HepG2 (cell line): ENCODE measurements around the gene CD248. TPM values are rescaled to one million over a fixed set of nuclear protein-coding genes. Genes with fewer than 3 reads are reported as not detected.

Source experiments
- ASH2L ChIP-seq: fragments of 300-600, 200-600 bp; sonication (generic); IDR thresholded peaks from 2 replicates; pipeline ENCODE4 v1.7.0; 2017; ENCODE audit warnings: low read depth, mild to moderate bottlenecking, moderate library complexity, mixed read lengths, low read length; ENCODE audit not compliant: insufficient read length
- CERS6 ChIP-seq: sonication (generic); formaldehyde crosslinking; IDR thresholded peaks from 2 replicates; pipeline ENCODE4 v1.5.0; 2020; ENCODE audit warnings: missing genetic modification reagents
- FOXK1 ChIP-seq: sonication (generic); formaldehyde crosslinking; IDR thresholded peaks from 2 replicates; pipeline ENCODE4 v1.4.0; 2020; ENCODE audit warnings: low read depth, missing genetic modification reagents, borderline replicate concordance
- FOXM1 ChIP-seq: sonication (generic); formaldehyde crosslinking; IDR thresholded peaks from 2 replicates; pipeline ENCODE4 v1.5.0; 2020; ENCODE audit warnings: missing genetic modification reagents
- GPN1 ChIP-seq: sonication (generic); formaldehyde crosslinking; IDR thresholded peaks from 2 replicates; pipeline ENCODE4 v1.5.1; 2020; ENCODE audit warnings: missing genetic modification reagents, borderline replicate concordance
- GTF3A ChIP-seq: sonication (generic); formaldehyde crosslinking; conservative IDR thresholded peaks from 2 replicates; pipeline ENCODE4 v1.4.0; 2020; ENCODE audit warnings: mild to moderate bottlenecking, missing genetic modification reagents
- NCOA5 ChIP-seq: sonication (generic); formaldehyde crosslinking; IDR thresholded peaks from 2 replicates; pipeline ENCODE4 v1.4.0; 2020; ENCODE audit warnings: missing genetic modification reagents
- NKX3-1 ChIP-seq: sonication (generic); formaldehyde crosslinking; IDR thresholded peaks from 2 replicates; pipeline ENCODE4 v1.5.0; 2020; ENCODE audit warnings: missing genetic modification reagents
- NRL ChIP-seq: sonication (generic); formaldehyde crosslinking; IDR thresholded peaks from 2 replicates; pipeline ENCODE4 v1.5.0; 2020; ENCODE audit warnings: missing genetic modification reagents, mild to moderate bottlenecking, moderate library complexity, borderline replicate concordance
- PRDM4 ChIP-seq: sonication (generic); formaldehyde crosslinking; IDR thresholded peaks from 2 replicates; pipeline ENCODE4 v1.9.0; 2021; ENCODE audit warnings: missing genetic modification reagents, borderline replicate concordance
- PRPF4 ChIP-seq: fragments of 200-400 bp; formaldehyde crosslinking; IDR thresholded peaks from 2 replicates; pipeline ENCODE4 v1.6.1; 2016; ENCODE audit warnings: low read length, low read depth; ENCODE audit not compliant: poor library complexity, severe bottlenecking
- RBM39 ChIP-seq: fragments of 200-400 bp; formaldehyde crosslinking; IDR thresholded peaks from one replicate; pipeline ENCODE4 v1.6.1; 2018; ENCODE audit warnings: antibody characterized with exemption, mild to moderate bottlenecking, low read depth, low read length; ENCODE audit not compliant: poor library complexity, severe bottlenecking
- RFX3 ChIP-seq: IDR thresholded peaks from 2 replicates; pipeline ENCODE4 v1.6.1; 2016; ENCODE audit warnings: missing biosample characterization, missing genetic modification reagents
- SNAPC2 ChIP-seq: sonication (generic); formaldehyde crosslinking; IDR thresholded peaks from 2 replicates; pipeline ENCODE4 v1.8.1; 2022; ENCODE audit warnings: mild to moderate bottlenecking, missing genetic modification reagents
- SRY ChIP-seq: sonication (generic); formaldehyde crosslinking; IDR thresholded peaks from 2 replicates; pipeline ENCODE4 v1.8.0; 2022; ENCODE audit warnings: mild to moderate bottlenecking, missing genetic modification reagents
- TEF ChIP-seq: sonication (generic); formaldehyde crosslinking; IDR thresholded peaks from 2 replicates; pipeline ENCODE4 v1.5.0; 2020; ENCODE audit warnings: missing genetic modification reagents
- ZIK1 ChIP-seq: sonication (generic); formaldehyde crosslinking; IDR thresholded peaks from 2 replicates; pipeline ENCODE4 v1.5.0; 2020; ENCODE audit warnings: mild to moderate bottlenecking, low read depth, missing genetic modification reagents, borderline replicate concordance
- ZNF10 ChIP-seq: sonication (generic); formaldehyde crosslinking; IDR thresholded peaks from 2 replicates; pipeline ENCODE4 v1.4.0; 2020; ENCODE audit warnings: mild to moderate bottlenecking, low read depth, missing genetic modification reagents, borderline replicate concordance
- ZNF274 ChIP-seq: sonication (generic); formaldehyde crosslinking; IDR thresholded peaks from 2 replicates; pipeline ENCODE4 v1.5.1; 2020; ENCODE audit warnings: mild to moderate bottlenecking, missing genetic modification reagents
- ZNF282 ChIP-seq: fragments of 450-650 bp; IDR thresholded peaks from 2 replicates; pipeline ENCODE4 v1.6.1; 2018; ENCODE audit not compliant: partially characterized antibody
- ZNF296 ChIP-seq: sonication (generic); formaldehyde crosslinking; conservative IDR thresholded peaks from 2 replicates; pipeline ENCODE4 v1.5.0; 2020; ENCODE audit warnings: mild to moderate bottlenecking, missing genetic modification reagents
- ZNF331 ChIP-seq: sonication (generic); formaldehyde crosslinking; IDR thresholded peaks from 2 replicates; pipeline ENCODE4 v1.4.0; 2020; ENCODE audit warnings: missing genetic modification reagents
- ZNF597 ChIP-seq: sonication (generic); formaldehyde crosslinking; IDR thresholded peaks from 2 replicates; pipeline ENCODE4 v1.5.0; 2020; ENCODE audit warnings: missing genetic modification reagents
- ZSCAN29 ChIP-seq: sonication (generic); formaldehyde crosslinking; conservative IDR thresholded peaks from 2 replicates; pipeline ENCODE4 v1.4.0; 2020; ENCODE audit warnings: mild to moderate bottlenecking, missing genetic modification reagents
- polyA plus RNA-seq, 8 experiments: library from polyadenylated mRNA; depleted of rRNA in 3 of 8; stranded (reverse) in 7 of 8; unstranded in 1 of 8; fragments of >200 nt; fragmentation: Illumina TruSeq in 4 of 8; extraction: Trizol in 4 of 8; gene quantifications; 2 replicates each; pipeline versions ENCODE4 v1.2.1 to v1.2.3, GENCODE V29; 2011 to 2016; ENCODE audit warnings: low read depth in 4 of 8, missing spikeins in 1 of 8, mixed read lengths in 1 of 8; ENCODE audit not compliant: insufficient read depth in 1 of 8
- total RNA-seq, 5 experiments: library from RNA; depleted of rRNA; stranded (reverse); fragments of >200 nt; fragmentation: Illumina TruSeq; extraction: Trizol; gene quantifications; 2 replicates each; pipeline ENCODE4 v1.2.3, GENCODE V29; 2016; ENCODE audit warnings: low read depth in 1 of 5

Gene CD248
- total and polyA plus RNA-seq, 2 of the 13 experiments (the other 11 are each of a cell fraction or from before 2014, with no cell fraction given), result 0.25 to 0.35 TPM

DNA sequence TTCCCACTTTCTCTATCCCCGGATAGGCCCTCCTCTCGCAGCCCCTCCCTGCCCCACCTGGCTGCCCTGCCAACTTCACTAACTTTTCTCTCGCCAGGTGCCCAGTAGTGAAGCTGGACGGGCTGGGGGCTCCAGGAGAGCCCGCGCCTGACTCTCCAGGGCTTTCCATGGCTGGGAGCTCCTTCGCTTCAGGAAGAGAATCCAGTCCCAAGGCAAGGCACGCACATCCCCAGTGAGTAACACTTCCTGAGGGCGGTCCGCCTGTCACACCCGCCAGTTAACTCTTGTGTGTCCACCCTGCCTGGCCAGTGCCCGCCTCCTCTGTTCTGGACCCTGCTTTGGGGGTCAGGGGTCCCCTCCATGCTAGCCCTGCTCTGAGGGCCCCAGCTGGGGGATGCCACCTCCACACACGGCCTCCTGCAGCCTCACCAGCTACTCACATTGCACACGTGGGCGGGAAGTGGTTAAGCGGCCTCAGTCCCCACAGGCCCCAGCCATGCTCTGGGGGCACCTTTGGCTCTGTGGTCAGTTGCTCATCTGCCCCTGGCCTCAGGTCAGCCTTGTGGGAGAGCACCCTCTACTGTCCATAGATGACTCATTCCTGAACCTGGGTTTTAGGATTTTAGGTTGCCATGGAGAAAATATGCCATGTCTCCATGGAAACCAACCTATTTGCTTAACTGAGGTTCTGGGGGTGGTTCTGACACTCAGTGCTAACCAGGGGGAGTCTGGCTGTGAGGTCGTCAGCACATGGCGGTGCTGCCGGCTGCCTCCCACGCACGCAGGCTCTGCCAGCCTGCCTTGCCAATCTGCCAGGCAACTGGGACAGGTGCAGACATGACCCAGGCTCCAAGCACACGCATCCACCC lies 19.6 kb upstream of the CD248 start, which contains the start of gene RIN1 (continued):
- TF ChIP-seq TEF (CRISPR knock-in tag) (no peak), ZNF10 (CRISPR knock-in tag) (no peak), PRDM4 (no peak), CERS6 (CRISPR knock-in tag) (no peak), NCOA5 (CRISPR knock-in tag) (no peak), ASH2L (peak; percentile 90), SNAPC2 (CRISPR knock-in tag) (0 out of 2 replicates have a peak, but pooled peaks have one; percentile 57), RBM39 (peak; percentile 95), ZNF274 (no peak), ZNF282 (no peak), SRY (CRISPR knock-in tag) (peak; percentile 85; the same call in 1 of the 2 replicates), ZIK1 (CRISPR knock-in tag) (peak; percentile 63; the same call in 1 of the 2 replicates), PRPF4 (no peak), ZNF296 (CRISPR knock-in tag) (peak; percentile 96), RFX3 (CRISPR knock-in tag) (peak; percentile 85), GTF3A (CRISPR knock-in tag) (0 out of 2 replicates have a peak, but pooled peaks have one; percentile 19), NKX3-1 (no peak; the same call in 1 of the 2 replicates), ZSCAN29 (CRISPR knock-in tag) (peak; percentile 36; the same call in 1 of the 2 replicates), ZNF331 (CRISPR knock-in tag) (0 out of 2 replicates have a peak, but pooled peaks have one; percentile 54), ZNF597 (CRISPR knock-in tag) (no peak), FOXM1 (CRISPR knock-in tag) (no peak), NRL (CRISPR knock-in tag) (peak; percentile 65), GPN1 (CRISPR knock-in tag) (no peak), FOXK1 (CRISPR knock-in tag) (peak; percentile 42; the same call in 1 of the 2 replicates)
